SK-N-SH (cell line): Measurements from ENCODE around the gene IL36G. TPM values are rescaled to one million over a fixed set of nuclear protein-coding genes. Genes with fewer than 3 reads are reported as not detected.

ENCODE experiments used
- CTCF ChIA-PET: fragments of 300-600, 350-600 bp; formaldehyde crosslinking; extraction: SDS; loops from one replicate; lab custom pipeline; 2021; lab: Yijun Ruan, JAX
- POLR2A ChIA-PET: fragments of 350-600 bp; sonication (Branson Sonifier 250); formaldehyde crosslinking; extraction: SDS; loops from one replicate; lab custom pipeline; 2020; ENCODE audit warnings: antibody characterized with exemption, inconsistent platforms; lab: Yijun Ruan, JAX
- DNase-seq: peaks from one replicate; pipeline ENCODE4 v3.0.0; 2012
- H2AFZ ChIP-seq: fragments of 200-600 bp; sonication (generic); 2 replicates; pipeline ENCODE4 v1.8.1; 2016; ENCODE audit warnings: antibody characterized with exemption, mild to moderate bottlenecking, low read depth
- H3F3A ChIP-seq: fragments of 200-600 bp; sonication (generic); replicated peaks from 2 replicates; pipeline ENCODE3; 2016; ENCODE audit warnings: antibody characterized with exemption, mild to moderate bottlenecking; ENCODE audit not compliant: insufficient read depth
- H3K27ac ChIP-seq, 2 experiments: fragments of 200-500 bp in 1 of 2; fragments of 200-600 bp in 1 of 2; sonication (Bioruptor generic) in 1 of 2; sonication (generic), shearing (Covaris generic) in 1 of 2; 2 replicates each; pipeline versions ENCODE4 v1.5.1 to v1.6.1; 2014 to 2016; ENCODE audit warnings: low read depth in 2 of 2, inconsistent platforms in 1 of 2, low read length in 1 of 2, mild to moderate bottlenecking in 1 of 2, mixed read lengths in 1 of 2
- H3K27me3 ChIP-seq: fragments of 200-600 bp; sonication (generic), shearing (Covaris generic); 2 replicates; pipeline ENCODE4 v1.6.1; 2016; ENCODE audit warnings: mixed run types; ENCODE audit not compliant: insufficient read depth
- H3K36me3 ChIP-seq, 2 experiments: fragments of 200-500 bp in 1 of 2; fragments of 200-600 bp in 1 of 2; sonication (Bioruptor generic) in 1 of 2; sonication (generic) in 1 of 2; replicated peaks in 1 of 2; 2 replicates each; pipeline versions ENCODE3 to v1.5.1; 2014 to 2016; ENCODE audit warnings: low read length in 1 of 2, mild to moderate bottlenecking in 1 of 2; ENCODE audit not compliant: insufficient read depth in 2 of 2, control insufficient read depth in 1 of 2
- H3K4me1 ChIP-seq, 2 experiments: fragments of 200-500 bp in 1 of 2; fragments of 200-600 bp in 1 of 2; sonication (Bioruptor generic) in 1 of 2; sonication (generic), shearing (Covaris generic) in 1 of 2; 2 replicates each; pipeline versions ENCODE4 v1.5.1 to v1.6.1; 2014 to 2016; ENCODE audit warnings: low read depth in 1 of 2, low read length in 1 of 2, mixed run types in 1 of 2; ENCODE audit not compliant: insufficient read depth in 2 of 2, control insufficient read depth in 1 of 2
- H3K4me2 ChIP-seq: fragments of 200-600 bp; sonication (generic), shearing (Covaris generic); 2 replicates; pipeline ENCODE4 v1.6.1; 2017; ENCODE audit warnings: mixed run types
- H3K4me3 ChIP-seq, 2 experiments: fragments of 200-500 bp in 1 of 2; fragments of 200-600 bp in 1 of 2; sonication (Bioruptor generic) in 1 of 2; sonication (generic), shearing (Covaris generic) in 1 of 2; 2 replicates each; pipeline versions ENCODE4 v1.5.1 to v1.8.1; 2014 to 2016; ENCODE audit warnings: low read depth in 2 of 2, inconsistent platforms in 1 of 2, low read length in 1 of 2, mild to moderate bottlenecking in 1 of 2, mixed read lengths in 1 of 2, moderate library complexity in 1 of 2
- H3K79me2 ChIP-seq: fragments of 200-600 bp; sonication (generic); 2 replicates; pipeline ENCODE4 v1.8.1; 2017; ENCODE audit warnings: mild to moderate bottlenecking; ENCODE audit not compliant: insufficient read depth
- H3K9ac ChIP-seq: fragments of 200-600 bp; sonication (generic); 2 replicates; pipeline ENCODE4 v1.6.1; 2017; ENCODE audit warnings: mixed run types
- H3K9me2 ChIP-seq: fragments of 200-600 bp; sonication (generic); 2 replicates; pipeline ENCODE4 v1.6.1; 2017; ENCODE audit warnings: mixed run types
- H3K9me3 ChIP-seq: fragments of 200-600 bp; sonication (generic); 2 replicates; pipeline ENCODE4 v1.6.1; 2017; ENCODE audit warnings: mixed run types, mild to moderate bottlenecking, moderate library complexity
- H4K20me1 ChIP-seq: fragments of 200-600 bp; sonication (generic); 2 replicates; pipeline ENCODE4 v1.6.1; 2017; ENCODE audit warnings: mild to moderate bottlenecking, mixed run types; ENCODE audit not compliant: insufficient read depth
- ELF1 ChIP-seq: IDR thresholded peaks from 2 replicates; pipeline ENCODE4 v1.4.0; 2012
- EP300 ChIP-seq, 2 experiments: IDR thresholded peaks; 2 replicates each; pipeline versions ENCODE4 v1.4.0 to v1.6.1; 2012; ENCODE audit warnings: borderline replicate concordance in 1 of 2, low read depth in 1 of 2, low read length in 1 of 2
- FOSL2 ChIP-seq: IDR thresholded peaks from 2 replicates; pipeline ENCODE4 v1.4.0; 2012; ENCODE audit warnings: low read depth, mild to moderate bottlenecking, moderate library complexity, borderline replicate concordance
- FOXM1 ChIP-seq: IDR thresholded peaks from 2 replicates; pipeline ENCODE4 v1.4.0; 2012; ENCODE audit warnings: low read depth, mild to moderate bottlenecking
- MXI1 ChIP-seq: IDR thresholded peaks from 2 replicates; pipeline ENCODE4 v1.6.1; 2012; ENCODE audit warnings: mild to moderate bottlenecking, low read depth, low read length, improper control_type of control experiment
- NFIC ChIP-seq: IDR thresholded peaks from 2 replicates; pipeline ENCODE4 v1.4.0; 2012; ENCODE audit warnings: borderline replicate concordance
- POLR2AphosphoS5 ChIP-seq: IDR thresholded peaks from 2 replicates; pipeline ENCODE4 v1.6.1; 2012; ENCODE audit warnings: low read depth, low read length
- RXRA ChIP-seq: IDR thresholded peaks from 2 replicates; pipeline ENCODE4 v1.4.0; 2012; ENCODE audit warnings: low read depth, mild to moderate bottlenecking, borderline replicate concordance
- SMC3 ChIP-seq: IDR thresholded peaks from 2 replicates; pipeline ENCODE4 v1.6.1; 2012; ENCODE audit warnings: low read depth, low read length, improper control_type of control experiment
- TAF1 ChIP-seq: IDR thresholded peaks from 2 replicates; pipeline ENCODE4 v1.6.1; 2012; ENCODE audit warnings: low read depth, mild to moderate bottlenecking, low read length, moderate library complexity, borderline replicate concordance
- TCF12 ChIP-seq: IDR thresholded peaks from 2 replicates; pipeline ENCODE4 v1.4.0; 2012
- YY1 ChIP-seq: IDR thresholded peaks from 2 replicates; pipeline ENCODE4 v1.4.0; 2012; ENCODE audit warnings: low read depth, mild to moderate bottlenecking
- WGBS: methylation state at CpG from one replicate; pipeline ENCODE4 v1.1.6; 2017; ENCODE audit warnings: low lambda C conversion rate; 5-methylcytosine and 5-hydroxymethylcytosine counted together
- polyA plus RNA-seq, 3 experiments: library from polyadenylated mRNA; depleted of rRNA; stranded (reverse); fragments of >200 nt; gene quantifications; 2 replicates each; pipeline ENCODE4 v1.2.3, GENCODE V29; 2012
- TF ChIP-seq, protein P1 (sequence below): IDR thresholded peaks from 2 replicates; pipeline ENCODE4; 2012
- TF ChIP-seq, protein P2 (sequence below): IDR thresholded peaks from 2 replicates; pipeline ENCODE4 v1.4.0; 2012; ENCODE audit warnings: low read depth, borderline replicate concordance
- TF ChIP-seq, protein P3 (sequence below): fragments of 200-600 bp; sonication (generic); IDR thresholded peaks from 2 replicates; pipeline ENCODE4 v1.6.1; 2017; ENCODE audit warnings: antibody characterized with exemption, mild to moderate bottlenecking, moderate library complexity
- TF ChIP-seq, protein P4 (sequence below): IDR thresholded peaks from 2 replicates; pipeline ENCODE4 v1.6.1; 2012; ENCODE audit warnings: mild to moderate bottlenecking, low read depth, low read length, moderate library complexity

Gene IL36G
- polyA plus RNA-seq, 1 of the 3 experiments (the other 2 are of a cell fraction): not detected

DNA sequence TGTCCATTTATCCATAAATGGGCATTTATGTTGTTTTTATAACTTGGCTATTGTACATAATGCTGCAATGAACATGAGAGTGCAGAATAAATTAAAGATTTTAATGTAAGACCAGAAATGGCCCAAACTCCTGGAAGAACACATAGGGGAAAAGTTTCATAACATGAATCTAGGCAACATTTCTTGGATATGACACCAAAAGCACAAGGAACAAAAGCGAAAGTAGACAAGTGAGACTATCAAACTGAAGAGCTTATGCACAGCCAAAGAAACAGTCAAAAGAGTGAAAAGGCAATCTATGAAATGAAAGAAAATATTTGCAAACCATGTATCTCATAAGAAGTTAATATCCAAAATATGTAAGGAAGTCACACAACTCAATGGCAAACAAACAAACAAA lies 33.3 kb downstream of the IL36G start:
- no peak overlapping the region for H3K9ac ChIP-seq
- no peak overlapping the region for H3K27ac ChIP-seq
- WGBS: 6% methylated on average over 1 of the region's 1 CpG
- H3F3A ChIP-seq: no peaks in the 10 kb centered on the region
- H3K27me3 ChIP-seq: no peaks in the 10 kb centered on the region; the same call in 1 of the 2 replicates
- no peak for DNase-seq
- TF ChIP-seq MXI1: no peak
- no peak for TF ChIP-seq FOXM1
- TF ChIP-seq EP300 (IDR thresholded peaks at IDR 0.05; ENCODE audit: borderline replicate concordance in 1 of 2, low read depth in 1 of 2, low read length in 1 of 2): no peak
- no peak for TF ChIP-seq RXRA
- TF ChIP-seq YY1: no peak
- TF ChIP-seq TCF12: no peak
- no peak for TF ChIP-seq NFIC
- no peak for TF ChIP-seq POLR2AphosphoS5
- TF ChIP-seq, protein P1, sequence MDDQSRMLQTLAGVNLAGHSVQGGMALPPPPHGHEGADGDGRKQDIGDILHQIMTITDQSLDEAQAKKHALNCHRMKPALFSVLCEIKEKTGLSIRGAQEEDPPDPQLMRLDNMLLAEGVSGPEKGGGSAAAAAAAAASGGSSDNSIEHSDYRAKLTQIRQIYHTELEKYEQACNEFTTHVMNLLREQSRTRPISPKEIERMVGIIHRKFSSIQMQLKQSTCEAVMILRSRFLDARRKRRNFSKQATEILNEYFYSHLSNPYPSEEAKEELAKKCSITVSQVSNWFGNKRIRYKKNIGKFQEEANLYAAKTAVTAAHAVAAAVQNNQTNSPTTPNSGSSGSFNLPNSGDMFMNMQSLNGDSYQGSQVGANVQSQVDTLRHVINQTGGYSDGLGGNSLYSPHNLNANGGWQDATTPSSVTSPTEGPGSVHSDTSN: no peak
- no peak for TF ChIP-seq FOSL2
- no peak for TF ChIP-seq TAF1
- TF ChIP-seq, protein P2, sequence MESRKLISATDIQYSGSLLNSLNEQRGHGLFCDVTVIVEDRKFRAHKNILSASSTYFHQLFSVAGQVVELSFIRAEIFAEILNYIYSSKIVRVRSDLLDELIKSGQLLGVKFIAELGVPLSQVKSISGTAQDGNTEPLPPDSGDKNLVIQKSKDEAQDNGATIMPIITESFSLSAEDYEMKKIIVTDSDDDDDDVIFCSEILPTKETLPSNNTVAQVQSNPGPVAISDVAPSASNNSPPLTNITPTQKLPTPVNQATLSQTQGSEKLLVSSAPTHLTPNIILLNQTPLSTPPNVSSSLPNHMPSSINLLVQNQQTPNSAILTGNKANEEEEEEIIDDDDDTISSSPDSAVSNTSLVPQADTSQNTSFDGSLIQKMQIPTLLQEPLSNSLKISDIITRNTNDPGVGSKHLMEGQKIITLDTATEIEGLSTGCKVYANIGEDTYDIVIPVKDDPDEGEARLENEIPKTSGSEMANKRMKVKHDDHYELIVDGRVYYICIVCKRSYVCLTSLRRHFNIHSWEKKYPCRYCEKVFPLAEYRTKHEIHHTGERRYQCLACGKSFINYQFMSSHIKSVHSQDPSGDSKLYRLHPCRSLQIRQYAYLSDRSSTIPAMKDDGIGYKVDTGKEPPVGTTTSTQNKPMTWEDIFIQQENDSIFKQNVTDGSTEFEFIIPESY: no peak
- TF ChIP-seq, protein P3, sequence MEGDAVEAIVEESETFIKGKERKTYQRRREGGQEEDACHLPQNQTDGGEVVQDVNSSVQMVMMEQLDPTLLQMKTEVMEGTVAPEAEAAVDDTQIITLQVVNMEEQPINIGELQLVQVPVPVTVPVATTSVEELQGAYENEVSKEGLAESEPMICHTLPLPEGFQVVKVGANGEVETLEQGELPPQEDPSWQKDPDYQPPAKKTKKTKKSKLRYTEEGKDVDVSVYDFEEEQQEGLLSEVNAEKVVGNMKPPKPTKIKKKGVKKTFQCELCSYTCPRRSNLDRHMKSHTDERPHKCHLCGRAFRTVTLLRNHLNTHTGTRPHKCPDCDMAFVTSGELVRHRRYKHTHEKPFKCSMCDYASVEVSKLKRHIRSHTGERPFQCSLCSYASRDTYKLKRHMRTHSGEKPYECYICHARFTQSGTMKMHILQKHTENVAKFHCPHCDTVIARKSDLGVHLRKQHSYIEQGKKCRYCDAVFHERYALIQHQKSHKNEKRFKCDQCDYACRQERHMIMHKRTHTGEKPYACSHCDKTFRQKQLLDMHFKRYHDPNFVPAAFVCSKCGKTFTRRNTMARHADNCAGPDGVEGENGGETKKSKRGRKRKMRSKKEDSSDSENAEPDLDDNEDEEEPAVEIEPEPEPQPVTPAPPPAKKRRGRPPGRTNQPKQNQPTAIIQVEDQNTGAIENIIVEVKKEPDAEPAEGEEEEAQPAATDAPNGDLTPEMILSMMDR: no peak
- no peak for TF ChIP-seq SMC3
- TF ChIP-seq, protein P4, sequence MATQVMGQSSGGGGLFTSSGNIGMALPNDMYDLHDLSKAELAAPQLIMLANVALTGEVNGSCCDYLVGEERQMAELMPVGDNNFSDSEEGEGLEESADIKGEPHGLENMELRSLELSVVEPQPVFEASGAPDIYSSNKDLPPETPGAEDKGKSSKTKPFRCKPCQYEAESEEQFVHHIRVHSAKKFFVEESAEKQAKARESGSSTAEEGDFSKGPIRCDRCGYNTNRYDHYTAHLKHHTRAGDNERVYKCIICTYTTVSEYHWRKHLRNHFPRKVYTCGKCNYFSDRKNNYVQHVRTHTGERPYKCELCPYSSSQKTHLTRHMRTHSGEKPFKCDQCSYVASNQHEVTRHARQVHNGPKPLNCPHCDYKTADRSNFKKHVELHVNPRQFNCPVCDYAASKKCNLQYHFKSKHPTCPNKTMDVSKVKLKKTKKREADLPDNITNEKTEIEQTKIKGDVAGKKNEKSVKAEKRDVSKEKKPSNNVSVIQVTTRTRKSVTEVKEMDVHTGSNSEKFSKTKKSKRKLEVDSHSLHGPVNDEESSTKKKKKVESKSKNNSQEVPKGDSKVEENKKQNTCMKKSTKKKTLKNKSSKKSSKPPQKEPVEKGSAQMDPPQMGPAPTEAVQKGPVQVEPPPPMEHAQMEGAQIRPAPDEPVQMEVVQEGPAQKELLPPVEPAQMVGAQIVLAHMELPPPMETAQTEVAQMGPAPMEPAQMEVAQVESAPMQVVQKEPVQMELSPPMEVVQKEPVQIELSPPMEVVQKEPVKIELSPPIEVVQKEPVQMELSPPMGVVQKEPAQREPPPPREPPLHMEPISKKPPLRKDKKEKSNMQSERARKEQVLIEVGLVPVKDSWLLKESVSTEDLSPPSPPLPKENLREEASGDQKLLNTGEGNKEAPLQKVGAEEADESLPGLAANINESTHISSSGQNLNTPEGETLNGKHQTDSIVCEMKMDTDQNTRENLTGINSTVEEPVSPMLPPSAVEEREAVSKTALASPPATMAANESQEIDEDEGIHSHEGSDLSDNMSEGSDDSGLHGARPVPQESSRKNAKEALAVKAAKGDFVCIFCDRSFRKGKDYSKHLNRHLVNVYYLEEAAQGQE: no peak
- no peak for TF ChIP-seq ELF1
- H3K9me2 ChIP-seq: no peaks in the 10 kb centered on the region
- no peaks in the 10 kb centered on the region for H4K20me1 ChIP-seq
- no peaks in the 10 kb centered on the region for H3K4me1 ChIP-seq
- no peak overlapping the region for H3K4me3 ChIP-seq
- peak overlapping the region; percentile 12; the same call in 1 of the 2 replicates for H3K4me2 ChIP-seq
- no peaks in the 10 kb centered on the region for H3K36me3 ChIP-seq
- H3K79me2 ChIP-seq: no peaks in the 10 kb centered on the region
- no peaks in the 10 kb centered on the region for H3K9me3 ChIP-seq
- ChIA-PET POLR2A (no interaction called here), CTCF (no interaction called here)
- H2AFZ ChIP-seq: no peak overlapping the region
